ENCODE data around the gene HOXA3.

The HOXA3 gene

GRCh38 chr7:27112955-27113949 is 39.1 kb downstream of the HOXA3 start:
- peak; percentile 89 for DNase-seq

- DNase-seq, result no peak
These were observed 40.0 kb downstream of the HOXA3 start for GRCh38 chr7:27112361-27112760.

GRCh38 chr7:27111751-27112277 is 40.6 kb downstream of the HOXA3 start:
- no peak for DNase-seq

- peak; percentile 86 for DNase-seq
These were observed 41.2 kb downstream of the HOXA3 start for GRCh38 chr7:27111042-27111750.

- DNase-seq, result peak; percentile 95
These were observed 42.0 kb downstream of the HOXA3 start for GRCh38 chr7:27110186-27111031.

GRCh38 chr7:27109466-27110185 is 42.8 kb downstream of the HOXA3 start:
- DNase-seq, result no peak

- no peak for DNase-seq
These were observed 43.8 kb downstream of the HOXA3 start for GRCh38 chr7:27108390-27109127.

GRCh38 chr7:27107391-27108381 is 44.7 kb downstream of the HOXA3 start:
- no peak for DNase-seq

- DNase-seq, result no peak
These were observed 45.5 kb downstream of the HOXA3 start for GRCh38 chr7:27106901-27107240.

- no peak for DNase-seq
These were observed 46.0 kb downstream of the HOXA3 start for GRCh38 chr7:27106181-27106900.

- no peak for DNase-seq
These were observed 46.9 kb downstream of the HOXA3 start for GRCh38 chr7:27105301-27106031.

- no peak for DNase-seq
These were observed 47.9 kb downstream of the HOXA3 start for GRCh38 chr7:27104341-27105058.

GRCh38 chr7:27103489-27104226 is 48.7 kb downstream of the HOXA3 start:
- DNase-seq, result no peak

- DNase-seq, result no peak
These were observed 49.6 kb downstream of the HOXA3 start, which contains the start of gene HOXA2 for GRCh38 chr7:27102581-27103442. TSS of gene HOXA2 (minus strand) at chr7:27102683. CDS start at chr7:27102500, 183 bp downstream.

GRCh38 chr7:27101957-27102580 is 50.3 kb downstream of the HOXA3 start:
- no peak for DNase-seq

Data from fibroblast of skin of abdomen (primary cell).